ENCODE results near the gene VAV3. TPM values are rescaled to one million over a fixed set of nuclear protein-coding genes. Genes with fewer than 3 reads are reported as not detected.
"Not testable (repeated sequence)": the region's sequence is repeated elsewhere in the genome, so short reads cannot be mapped to it uniquely, and the experiment has no call there.

The VAV3 gene
- total RNA-seq, 2 donors from 2014 or later: 18.4 to 21.4 TPM

DNA sequence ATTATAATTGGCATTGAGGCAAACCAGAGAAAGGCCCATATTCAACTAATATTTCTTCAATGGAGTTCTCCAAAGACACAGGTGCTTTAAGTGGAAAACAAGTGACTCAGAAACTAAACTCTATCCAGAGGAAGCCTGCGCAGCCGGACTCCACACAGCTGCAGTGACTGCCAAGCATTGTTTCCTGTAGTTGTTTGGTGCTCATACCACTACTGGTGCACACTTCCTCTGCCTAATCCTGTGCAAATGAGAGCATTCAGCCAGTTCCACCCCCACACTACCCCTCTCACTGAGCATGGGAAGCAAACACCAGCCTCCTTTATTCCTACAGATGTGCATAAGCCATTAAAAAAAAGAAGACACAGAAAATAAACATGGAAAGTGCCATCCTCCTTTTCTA is 102.9 kb downstream of the VAV3 start:
- Histone ChIP-seq H3K9me3 (no peaks in the 10 kb centered on the region), H3K27me3 (no peaks in the 10 kb centered on the region), H3K27ac (no peak overlapping the region), H3K4me1 (no peaks in the 10 kb centered on the region), H3K36me3 (replicated peaks in 1 of 2; ENCODE audit: insufficient read depth in 1 of 2, low read depth in 2 of 2) (no peaks in the 10 kb centered on the region), H3K4me3 (no peak overlapping the region)
- no peak for TF ChIP-seq POLR2A (IDR thresholded peaks at IDR 0.05)
- no peak for TF ChIP-seq CTCF (IDR thresholded peaks at IDR 0.05)
- ATAC-seq: no peak
- no peak for DNase-seq
- intact Hi-C loops (cut with DNase I): no loop called here
- WGBS, 2 donors: 75 to 100% methylated on average over 2 of the region's 2 CpGs

DNA sequence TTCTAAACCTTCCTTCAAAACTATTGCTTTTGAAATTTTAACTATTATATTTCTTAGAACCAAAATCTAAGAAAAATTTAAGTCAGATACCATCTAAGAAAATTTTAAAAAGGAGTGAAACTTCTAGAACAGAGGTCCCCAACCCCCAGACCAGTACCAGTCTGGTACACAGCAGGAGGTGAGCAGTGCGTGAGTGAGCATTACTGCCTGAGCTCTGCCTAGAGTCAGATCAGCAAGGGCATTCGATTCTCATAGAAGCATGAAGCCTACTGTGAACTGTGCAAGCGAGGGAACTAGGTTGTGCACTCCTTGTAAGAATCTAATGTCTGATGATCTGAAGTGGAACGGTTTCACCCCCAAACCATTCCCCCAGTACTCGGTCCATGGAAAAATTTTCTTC is 106.7 kb downstream of the VAV3 start:
- intact Hi-C loops (cut with DNase I): no loop called here
- Histone ChIP-seq H3K27ac (no peak overlapping the region), H3K4me1 (no peaks in the 10 kb centered on the region), H3K4me3 (no peak overlapping the region), H3K36me3 (replicated peaks in 1 of 2; ENCODE audit: insufficient read depth in 1 of 2, low read depth in 2 of 2) (no peaks in the 10 kb centered on the region), H3K9me3 (no peaks in the 10 kb centered on the region), H3K27me3 (no peaks in the 10 kb centered on the region)
- WGBS, 2 donors: 62 to 64% methylated on average over 5 of the region's 5 CpGs
- DNase-seq (no peak), ATAC-seq (no peak)
- TF ChIP-seq CTCF (IDR thresholded peaks at IDR 0.05): no peak
- TF ChIP-seq POLR2A (IDR thresholded peaks at IDR 0.05): no peak

DNA sequence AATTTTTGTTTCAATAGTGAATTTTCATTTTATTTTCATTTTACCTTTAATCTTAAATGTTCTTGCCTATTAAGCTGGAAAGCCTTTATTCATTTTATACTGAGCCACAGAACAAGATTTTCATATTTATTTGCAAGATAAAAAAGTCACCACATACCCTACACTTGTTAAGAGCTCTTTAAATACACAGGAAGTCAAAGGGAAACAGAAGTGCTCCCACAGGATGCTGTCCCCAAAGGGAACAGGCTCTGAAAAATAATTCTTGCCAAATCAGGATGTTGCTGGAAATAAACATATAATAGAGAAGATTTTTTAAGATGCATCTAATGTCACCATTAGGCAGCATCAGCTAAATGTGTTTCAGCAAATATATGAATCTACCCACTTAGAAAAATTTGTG is 113.6 kb downstream of the VAV3 start:
- no peaks in the 10 kb centered on the region for H3K36me3 ChIP-seq (replicated peaks in 1 of 2; ENCODE audit: insufficient read depth in 1 of 2, low read depth in 2 of 2)
- ATAC-seq (no peak), DNase-seq (no peak)
- H3K4me1 ChIP-seq: no peaks in the 10 kb centered on the region
- no peaks in the 10 kb centered on the region for H3K9me3 ChIP-seq
- no peak overlapping the region for H3K4me3 ChIP-seq
- H3K27ac ChIP-seq: no peak overlapping the region
- H3K27me3 ChIP-seq: no peaks in the 10 kb centered on the region
- intact Hi-C loops (cut with DNase I): no loop called here
- no peak for TF ChIP-seq POLR2A (IDR thresholded peaks at IDR 0.05)
- no peak for TF ChIP-seq CTCF (IDR thresholded peaks at IDR 0.05)

DNA sequence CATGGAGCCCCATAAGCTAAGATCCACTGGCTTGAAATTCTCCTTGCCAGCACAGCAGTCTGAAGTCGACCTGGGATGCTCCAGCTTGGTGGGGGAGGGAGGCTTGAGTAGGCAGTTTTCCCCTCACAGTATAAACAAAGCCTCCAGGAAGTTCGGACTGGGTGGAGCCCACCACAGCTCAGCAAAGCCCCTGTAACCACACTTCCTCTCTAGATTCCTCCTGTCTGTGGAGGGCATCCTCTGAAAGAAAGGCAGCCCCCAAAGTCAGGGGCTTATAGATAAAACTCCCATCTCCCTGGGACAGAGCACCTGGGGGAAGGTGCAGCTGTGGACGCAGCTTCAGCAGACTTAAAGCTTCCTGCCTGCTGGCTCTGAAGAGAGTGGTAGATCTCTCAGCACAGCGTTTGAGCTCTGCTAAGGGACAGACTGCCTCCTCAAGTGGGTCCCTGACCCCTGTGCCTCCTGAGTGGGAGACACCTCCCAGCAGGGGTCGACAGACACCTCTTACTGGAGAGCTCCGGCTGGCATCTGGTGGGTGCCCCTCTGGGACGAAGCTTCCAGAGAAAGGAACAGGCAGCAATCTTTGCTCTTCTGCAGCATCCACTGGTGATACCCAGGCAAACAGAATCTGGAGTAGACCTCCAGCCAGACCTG is 120.3 kb downstream of the VAV3 start:
- H3K27ac ChIP-seq; H3K36me3 ChIP-seq (replicated peaks in 1 of 2; ENCODE audit: insufficient read depth in 1 of 2, low read depth in 2 of 2); H3K9me3 ChIP-seq; H3K4me1 ChIP-seq; DNase-seq; H3K27me3 ChIP-seq; intact Hi-C loops (cut with DNase I); ATAC-seq; H3K4me3 ChIP-seq: not testable (repeated sequence)
- 31 to 37% methylated on average over 6 to 7 of the region's 7 CpGs for WGBS, 2 donors

GRCh38 chr1:107843989-107844388 is 121.0 kb downstream of the VAV3 start:
- Histone ChIP-seq H3K4me3 (no peak overlapping the region), H3K27ac (no peak overlapping the region), H3K27me3 (no peaks in the 10 kb centered on the region), H3K4me1 (no peaks in the 10 kb centered on the region), H3K36me3 (replicated peaks in 1 of 2; ENCODE audit: insufficient read depth in 1 of 2, low read depth in 2 of 2) (no peaks in the 10 kb centered on the region), H3K9me3 (no peaks in the 10 kb centered on the region)
- WGBS, 2 donors: 65 to 85% methylated on average over 1 to 6 of the region's 6 CpGs
- TF ChIP-seq POLR2A (IDR thresholded peaks at IDR 0.05) (no peak), CTCF (IDR thresholded peaks at IDR 0.05) (no peak)
- no peak for DNase-seq
- no peak for ATAC-seq
- intact Hi-C loops (cut with DNase I): no loop called here

Measured in body of pancreas (tissue), 4 donors.